Stimulated activated naive CD8-positive, alpha-beta T cell treated with anti-CD3 and anti-CD28 coated beads, Interleukin-15, Interleukin-2, amounts not matched to agents 100 U/mL and 50 U/mL, for 24 hours (primary cell): ENCODE results near the gene NUP133.
"Not testable (repeated sequence)": the region's sequence is repeated elsewhere in the genome, so short reads cannot be mapped to it uniquely, and the experiment has no call there.

Experiments used
- ATAC-seq: fragments of 150-1000 bp; cut with Tn5 transposase; one replicate; pipeline ENCODE4 v1.10.0; 2021
- DNase-seq: peaks from one replicate; pipeline ENCODE4 v3.0.0; 2021

The NUP133 gene

DNA sequence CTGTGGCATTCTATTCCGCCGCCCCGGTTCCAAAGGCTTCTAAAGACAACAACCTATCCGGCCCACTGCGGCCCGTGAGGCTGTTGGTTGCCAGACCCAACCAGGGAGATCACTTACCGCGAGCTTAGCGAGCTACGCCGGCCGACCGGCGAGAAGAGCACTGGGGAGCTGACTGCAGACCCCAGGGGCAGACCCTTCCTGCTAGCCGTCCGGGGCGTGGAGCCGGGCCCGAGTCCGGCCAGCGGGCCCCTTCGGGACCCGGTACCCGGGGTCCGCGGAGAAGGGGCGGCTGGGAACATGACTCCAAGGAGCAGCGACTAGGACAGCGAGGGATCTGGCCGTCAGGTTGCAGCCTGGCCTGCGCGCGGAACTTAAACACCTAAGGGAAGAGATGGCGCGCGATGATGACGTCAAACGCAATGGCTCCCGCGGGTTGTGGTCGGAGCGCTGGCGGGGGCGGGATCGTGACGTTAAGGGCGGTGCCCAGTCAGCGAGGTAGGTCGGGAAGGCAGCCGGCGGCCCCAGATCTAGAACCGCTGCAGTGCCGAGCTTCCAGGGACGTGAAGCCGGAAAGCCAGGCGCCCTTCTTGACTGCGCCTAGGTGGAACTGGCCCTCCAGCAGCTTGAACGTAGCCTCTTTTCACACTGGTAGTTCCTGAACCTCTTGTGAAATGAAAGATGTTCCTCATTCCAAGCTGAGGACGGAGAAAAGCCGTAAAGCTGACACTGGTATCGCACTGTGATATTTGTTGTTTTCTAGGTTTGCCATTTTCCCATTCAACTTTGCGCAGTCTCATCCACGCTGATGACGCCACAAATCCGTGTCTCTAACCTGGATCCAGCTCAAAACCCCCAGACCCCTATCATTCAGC, at the start of gene NUP133:
NUP133 (minus strand) TSS at position 391 of the 872 bp plus-strand sequence; CDS start at position 299, 92 bp downstream.
- ATAC-seq (peak; percentile 97), DNase-seq (peak; percentile 99)

GRCh38 chr1:229557200-229557850, 49.2 kb upstream of the NUP133 start:
- DNase-seq: no peak

GRCh38 chr1:229554886-229555621, 46.9 kb upstream of the NUP133 start:
- DNase-seq (no peak), ATAC-seq (no peak)

More at GRCh38 chr1:229557200-229557850, 49.2 kb upstream of the NUP133 start:
- ATAC-seq: no peak

DNA sequence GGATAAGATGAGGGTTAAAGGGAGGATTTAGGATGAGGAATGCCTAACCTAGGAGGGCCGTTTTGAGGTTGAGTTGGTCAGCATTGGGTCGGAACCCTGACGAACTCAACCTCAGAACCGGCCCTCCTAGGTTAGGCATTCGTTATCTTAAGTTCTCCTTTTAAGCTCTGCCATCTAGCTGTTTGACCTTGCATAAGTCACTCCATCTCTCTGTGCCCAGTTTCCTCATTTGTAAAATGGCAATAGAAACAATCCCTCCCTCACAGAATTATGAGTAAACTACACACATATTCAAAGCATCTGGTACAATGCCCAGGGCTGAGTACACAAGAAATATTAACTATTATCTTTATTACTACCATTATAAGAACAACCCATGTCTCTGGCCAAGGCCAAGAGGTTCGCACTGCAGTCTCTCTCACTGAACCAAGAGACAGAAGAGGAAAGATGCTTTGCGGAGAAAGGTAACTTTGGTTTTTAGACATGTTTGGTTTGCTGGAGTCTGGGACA, 45.5 kb upstream of the NUP133 start:
- DNase-seq (no peak), ATAC-seq (no peak)

DNA sequence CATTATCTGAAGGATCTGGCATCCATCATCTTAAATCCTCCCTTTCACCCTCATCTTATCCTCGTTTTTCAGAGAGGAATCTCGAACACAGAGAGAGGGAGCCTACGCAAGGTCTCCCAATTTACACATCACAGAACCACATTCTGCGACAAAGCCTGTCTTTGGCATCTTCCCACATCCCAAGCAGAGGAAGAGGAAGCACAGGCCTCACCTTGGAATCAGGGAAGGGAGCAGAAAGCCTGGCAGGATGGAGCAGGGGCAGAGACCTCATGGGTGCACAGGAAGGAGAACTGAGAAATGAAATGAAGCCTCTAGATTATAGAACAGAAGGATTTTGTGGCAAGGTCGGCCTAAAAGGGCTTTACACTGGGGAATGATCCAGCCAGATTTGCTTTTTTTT, 44.6 kb upstream of the NUP133 start:
- ATAC-seq (no peak), DNase-seq (no peak)

DNA sequence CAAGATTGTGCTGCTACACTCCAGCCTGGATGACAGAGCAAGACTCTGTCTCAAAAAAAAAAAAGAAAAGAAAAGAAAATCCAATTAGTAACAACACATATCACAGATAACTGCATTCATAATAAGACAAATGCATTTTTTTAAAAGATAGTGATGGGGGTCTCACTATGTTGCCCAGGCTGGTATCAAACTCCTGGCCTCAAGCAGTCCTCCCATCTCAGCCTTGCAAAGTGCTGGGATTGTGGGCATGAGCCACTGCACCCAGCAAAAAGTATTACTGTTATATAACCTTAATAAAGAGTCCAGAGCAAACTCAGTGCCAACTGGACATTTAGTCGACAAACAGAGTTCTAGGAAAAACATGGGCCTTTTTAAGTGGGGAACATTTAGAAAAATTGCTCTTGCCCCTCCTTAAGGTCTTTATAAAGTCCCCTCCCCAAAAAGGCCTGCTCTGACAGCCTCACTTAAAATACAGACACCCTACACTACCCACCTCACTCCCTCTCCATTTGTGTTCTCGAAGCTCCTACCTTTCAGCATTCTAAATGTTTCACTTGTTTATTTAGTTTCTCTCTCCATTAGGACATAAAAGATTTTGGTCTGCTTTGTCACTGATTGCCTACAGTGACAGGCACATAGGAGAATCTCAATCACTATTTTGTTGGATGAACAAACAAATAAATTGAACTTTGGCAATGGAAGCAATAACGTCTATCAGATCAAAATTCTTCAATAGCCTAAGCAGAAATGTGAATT, 42.8 kb upstream of the NUP133 start:
- ATAC-seq (no peak), DNase-seq (no peak)

DNA sequence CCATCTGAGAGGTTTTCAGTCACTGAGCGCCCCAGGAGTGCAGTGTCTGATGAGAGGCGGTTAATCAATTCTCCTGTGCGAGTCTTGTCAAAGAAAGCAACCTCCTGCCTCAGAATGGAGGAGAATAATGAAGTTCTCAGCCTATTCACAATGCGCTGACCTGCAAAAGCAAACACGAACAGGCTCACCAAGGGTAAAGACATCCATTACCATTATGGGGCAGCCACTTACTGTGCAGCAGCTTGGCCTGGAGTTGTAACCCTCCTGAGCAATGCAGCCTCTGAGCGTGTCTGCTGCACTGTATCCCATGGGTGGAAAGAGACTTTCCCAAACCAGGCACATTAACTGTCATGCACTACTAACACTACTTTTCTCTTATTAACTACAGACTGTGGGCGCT, 39.4 kb upstream of the NUP133 start:
- ATAC-seq: no peak
- no peak for DNase-seq

- DNase-seq: no peak
- no peak for ATAC-seq
Measured at GRCh38 chr1:229544587-229544986, 36.4 kb upstream of the NUP133 start.

GRCh38 chr1:229539863-229540506, 31.8 kb upstream of the NUP133 start:
- no peak for DNase-seq
- no peak for ATAC-seq

GRCh38 chr1:229538945-229539344, 30.8 kb upstream of the NUP133 start:
- DNase-seq: no peak
- ATAC-seq: no peak

- ATAC-seq: no peak
- DNase-seq: no peak
Measured at GRCh38 chr1:229537894-229538293, 29.8 kb upstream of the NUP133 start.

DNA sequence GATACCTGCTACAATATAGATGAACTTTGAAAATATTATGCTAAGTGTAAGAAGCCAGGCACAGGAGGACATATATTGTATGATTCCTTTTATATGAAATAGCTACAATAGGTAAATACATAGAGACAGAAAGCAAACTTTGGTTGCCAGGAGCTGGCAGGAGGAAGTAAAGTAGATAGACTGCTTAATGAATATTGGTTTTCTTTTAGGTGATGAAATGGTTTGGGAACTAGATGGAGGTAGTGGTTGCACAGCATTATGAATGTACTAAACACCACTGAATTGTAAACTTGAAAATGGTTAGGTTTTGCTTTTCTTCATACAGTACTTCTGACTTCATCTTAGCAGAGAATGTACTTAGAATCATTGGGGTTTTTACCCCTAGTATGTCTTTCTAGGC, 28.8 kb upstream of the NUP133 start:
- no peak for DNase-seq

DNA sequence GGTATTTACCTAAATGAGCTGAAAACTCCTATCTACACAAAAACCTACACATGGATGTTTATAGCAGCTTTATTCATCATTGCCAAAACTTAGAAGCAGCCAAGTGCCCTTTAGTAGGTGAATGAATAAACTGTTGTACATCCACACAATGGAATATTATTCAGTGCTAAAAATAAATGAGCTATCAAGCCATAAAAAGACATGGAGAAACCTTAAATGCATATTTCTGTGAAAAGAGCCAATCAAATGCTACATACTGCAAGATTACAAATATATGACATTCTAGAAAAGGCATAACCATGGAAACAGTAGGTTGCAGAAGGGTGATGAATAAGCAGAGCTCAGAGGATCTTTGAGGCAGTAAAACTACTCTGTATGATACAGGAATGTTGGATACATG, 27.1 kb upstream of the NUP133 start:
- DNase-seq (no peak), ATAC-seq (peak; percentile 40)

More for the DNA sequence above, 28.8 kb upstream of the NUP133 start:
- no peak for ATAC-seq

DNA sequence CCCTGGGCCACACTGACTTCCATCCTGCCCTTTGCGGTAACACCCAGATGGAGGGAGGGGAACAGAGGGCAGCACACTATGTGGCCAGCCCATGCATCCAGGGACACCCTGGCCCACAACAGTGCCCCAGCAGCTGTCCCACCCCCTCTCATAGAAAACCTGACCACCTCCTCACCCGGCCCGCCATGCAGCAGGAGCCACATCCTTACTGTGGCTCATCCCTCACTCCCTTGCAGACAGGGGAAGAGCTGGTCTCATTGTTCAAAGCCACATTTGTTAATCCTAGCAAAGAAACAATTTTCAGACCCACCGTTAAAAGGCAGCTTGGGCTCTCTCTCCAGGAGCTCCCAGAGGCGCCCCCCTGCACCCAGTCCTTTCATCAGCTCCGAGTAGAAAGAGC, 23.2 kb upstream of the NUP133 start:
- DNase-seq (no peak), ATAC-seq (no peak)

DNA sequence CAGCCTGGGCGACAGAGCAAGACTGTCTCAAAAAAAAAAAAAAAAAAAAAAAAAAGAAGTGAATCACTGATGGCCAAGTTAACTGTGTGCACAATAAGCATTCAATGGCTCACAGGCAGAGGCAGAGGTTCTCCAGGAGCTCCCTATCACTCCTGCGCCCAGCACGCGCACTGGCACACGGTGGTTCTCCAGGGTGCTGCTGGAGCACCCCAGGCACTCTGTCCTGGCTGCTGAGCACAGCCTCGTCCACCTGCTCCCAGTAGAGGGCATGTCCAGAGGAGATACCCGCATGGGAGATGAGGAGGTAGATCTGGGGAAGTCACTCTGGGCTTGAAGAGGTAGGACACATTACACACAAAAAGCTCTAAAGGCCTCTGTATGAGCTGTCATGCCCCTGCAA, 21.5 kb upstream of the NUP133 start:
- no peak for ATAC-seq
- DNase-seq: no peak

GRCh38 chr1:229526695-229527094, 18.6 kb upstream of the NUP133 start:
- ATAC-seq (no peak), DNase-seq (no peak)

DNA sequence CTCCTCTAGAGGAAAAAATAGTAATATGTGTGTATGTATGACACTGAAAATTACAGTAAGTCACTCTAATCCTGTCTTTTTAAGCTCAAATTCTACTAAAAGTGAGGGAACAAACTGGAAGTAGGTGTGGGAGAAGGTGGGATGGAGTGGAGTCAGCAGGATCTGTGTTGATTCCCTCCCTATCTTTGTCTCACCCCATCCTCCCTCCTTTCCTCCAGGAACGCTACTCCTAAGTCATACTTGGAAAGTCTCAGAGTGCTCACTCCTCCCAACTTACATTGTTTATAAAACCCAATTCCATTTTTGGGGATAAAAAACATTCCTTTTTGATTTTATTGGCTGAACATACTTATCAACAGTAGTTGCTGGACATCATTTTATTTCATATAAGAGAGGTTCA, 14.9 kb upstream of the NUP133 start:
- no peak for ATAC-seq
- DNase-seq: no peak

DNA sequence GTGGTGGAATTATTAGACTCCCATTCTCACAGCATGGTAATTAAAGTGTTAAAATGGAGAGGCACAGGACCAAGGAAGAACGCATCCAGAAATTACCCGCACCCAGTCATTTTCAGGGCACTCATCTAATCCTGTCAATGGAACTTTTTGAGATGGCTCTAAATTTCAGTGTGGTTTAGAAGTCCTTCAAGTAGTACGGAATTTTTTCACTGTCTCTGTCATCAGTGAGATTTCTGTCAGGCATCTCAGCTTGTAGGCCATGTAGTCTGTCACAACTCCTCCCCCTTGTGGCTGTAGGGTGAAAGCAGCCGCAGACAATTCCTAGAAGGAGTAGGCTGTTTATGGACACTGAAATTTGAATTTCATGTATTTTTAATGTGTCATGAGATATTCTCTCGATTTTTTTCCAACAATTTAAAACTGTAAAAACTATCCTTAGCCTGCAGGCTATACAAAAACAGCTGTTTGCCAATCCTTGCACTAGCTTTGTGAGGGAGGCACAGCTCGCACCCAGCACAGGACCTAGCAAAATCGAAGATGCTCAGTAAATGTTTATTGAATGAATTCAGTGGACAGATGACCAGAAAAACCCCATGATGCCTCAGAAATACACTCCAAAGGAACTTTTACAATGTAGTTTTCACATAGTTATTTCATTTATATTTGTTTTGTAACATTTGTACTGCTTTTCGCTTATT, 6.6 kb upstream of the NUP133 start:
- ATAC-seq: peak; percentile 81
- DNase-seq: peak; percentile 52

GRCh38 chr1:229511625-229512024, 3.5 kb upstream of the NUP133 start:
- DNase-seq, ATAC-seq: not testable (repeated sequence)

DNA sequence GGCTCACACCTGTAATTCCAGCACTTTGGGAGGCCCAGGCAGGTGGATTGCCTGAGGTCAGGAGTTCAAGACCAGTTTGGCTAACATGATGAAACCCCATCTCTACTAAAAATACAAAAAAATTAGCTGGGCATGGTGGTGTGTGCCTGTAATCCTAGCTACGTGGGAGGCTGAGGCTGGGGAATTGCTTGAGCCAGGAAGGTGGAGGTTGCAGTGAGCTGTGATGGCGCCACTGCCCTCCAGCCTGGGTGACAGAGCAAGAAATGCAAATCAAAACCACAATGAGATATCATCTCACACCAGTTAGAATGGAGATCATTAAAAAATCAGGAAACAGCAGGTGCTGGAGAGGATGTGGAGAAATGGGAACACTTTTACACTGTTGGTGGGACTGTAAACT, 3.1 kb upstream of the NUP133 start:
- DNase-seq, ATAC-seq: not testable (repeated sequence)

DNA sequence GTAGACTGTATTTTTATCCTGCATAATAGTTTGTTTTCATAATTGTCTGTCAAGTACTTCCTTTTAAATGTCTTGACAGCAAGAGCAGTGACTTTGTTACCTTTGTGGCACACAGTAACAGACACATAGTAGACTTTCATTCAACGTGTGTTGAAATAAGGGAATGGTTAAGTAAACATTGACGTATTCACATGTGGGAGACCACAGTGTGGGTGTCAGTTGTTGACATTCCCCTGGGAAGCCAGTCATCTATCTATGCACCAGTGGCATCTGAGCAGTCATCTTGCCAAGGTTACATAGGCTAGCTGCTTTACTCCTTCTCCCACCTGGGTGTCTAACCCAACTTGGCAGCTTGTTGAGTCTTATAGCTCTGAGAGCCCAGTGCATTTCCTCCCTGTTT, 1.4 kb upstream of the NUP133 start:
- ATAC-seq: no peak
- no peak for DNase-seq
